ENCODE measurements around the gene VTI1B.
"Not testable (repeated sequence)": the region's sequence is repeated elsewhere in the genome, so short reads cannot be mapped to it uniquely, and the experiment has no call there.

The VTI1B gene

DNA sequence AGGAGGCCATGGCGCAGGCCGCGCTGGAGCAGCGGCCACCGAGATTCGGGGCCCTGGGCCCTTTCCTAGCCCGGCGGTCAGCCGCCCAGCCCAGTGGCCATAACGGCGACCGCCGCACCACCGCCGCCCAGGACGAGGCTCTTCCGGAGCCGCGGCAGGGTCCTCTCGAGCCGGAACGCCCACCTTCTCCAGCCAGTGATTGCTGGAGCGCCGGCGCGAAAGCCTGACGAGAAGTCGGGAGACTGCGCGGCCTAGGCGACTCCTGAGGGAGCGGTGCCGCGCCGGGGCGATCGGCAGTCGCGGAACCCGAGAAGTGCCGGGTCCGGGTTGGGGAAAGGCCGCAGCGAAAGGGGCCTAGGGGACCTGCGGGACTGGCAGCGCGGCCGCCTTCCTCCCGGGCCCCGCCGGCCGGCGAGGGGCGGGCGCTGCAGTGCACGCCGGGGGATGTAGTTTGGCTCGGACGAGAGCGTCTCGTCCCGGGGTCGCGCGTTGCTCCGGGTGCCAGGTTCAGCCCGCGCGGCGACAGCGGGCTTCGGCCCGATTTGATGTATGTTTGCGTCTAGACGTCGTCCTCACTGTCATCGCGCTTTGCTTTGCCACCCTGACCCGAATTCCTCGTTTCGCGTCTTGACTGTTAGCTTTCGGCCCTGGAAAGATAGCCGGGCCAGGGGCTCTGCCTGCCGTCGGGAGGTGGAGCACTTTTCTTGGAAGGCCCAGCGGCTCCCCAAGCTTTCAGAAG lies at the start of gene VTI1B:
Gene VTI1B, minus strand, starts transcription at position 153 of the 739 bp plus-strand sequence. Its CDS starts 143 bp downstream, at position 10.
- peak; percentile 55 to 73 (median 67) for DNase-seq (ENCODE audit: low read depth in 3 of 3)

DNA sequence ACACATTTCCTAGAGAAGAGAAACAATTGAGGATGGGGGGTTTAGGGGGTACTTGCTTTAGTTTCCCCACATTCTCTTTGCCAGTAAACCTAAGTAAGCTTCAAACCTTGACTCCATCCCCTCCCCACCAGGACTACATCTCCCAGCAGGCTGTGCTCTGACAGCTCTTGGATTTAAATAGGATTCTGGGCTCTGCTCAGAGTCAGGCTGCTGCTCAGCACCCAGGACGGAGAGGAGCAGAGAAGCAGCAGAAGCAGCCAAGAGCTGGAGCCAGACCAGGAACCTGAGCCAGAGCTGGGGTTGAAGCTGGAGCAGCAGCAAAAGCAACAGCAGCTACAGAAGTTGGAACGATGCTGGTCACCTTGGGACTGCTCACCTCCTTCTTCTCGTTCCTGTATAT lies 47.9 kb upstream of the VTI1B start:
- DNase-seq (ENCODE audit: low read depth in 3 of 3), result no peak

GRCh38 chr14:67721875-67722274 lies 47.4 kb upstream of the VTI1B start:
- DNase-seq (ENCODE audit: low read depth in 3 of 3), result no peak

- no peak for DNase-seq (ENCODE audit: low read depth in 3 of 3)
Measured at GRCh38 chr14:67719866-67720265, 45.4 kb upstream of the VTI1B start.

GRCh38 chr14:67719385-67719784 lies 45.0 kb upstream of the VTI1B start:
- DNase-seq (ENCODE audit: low read depth in 3 of 3), result not testable (repeated sequence)

DNA sequence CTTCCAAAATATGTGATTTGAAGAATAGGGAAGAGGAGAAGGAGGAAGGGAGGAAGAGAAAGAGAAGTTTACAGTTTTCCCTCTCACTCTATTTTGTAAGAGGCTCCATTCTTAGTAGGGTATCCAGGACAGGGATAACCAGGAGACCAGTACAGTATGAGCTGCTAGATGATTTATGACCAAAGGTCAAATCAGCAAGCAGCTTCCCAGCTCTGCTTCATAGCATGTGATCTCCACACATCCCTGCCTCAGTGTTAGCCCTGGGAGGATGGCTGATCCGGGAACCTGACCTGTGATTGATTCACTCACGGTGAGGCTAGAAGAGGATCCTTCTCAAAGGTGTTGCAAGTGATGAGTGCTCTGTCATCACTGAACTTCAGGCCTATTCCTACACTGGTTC lies 43.8 kb upstream of the VTI1B start:
- no peak for DNase-seq (ENCODE audit: low read depth in 3 of 3)

DNA sequence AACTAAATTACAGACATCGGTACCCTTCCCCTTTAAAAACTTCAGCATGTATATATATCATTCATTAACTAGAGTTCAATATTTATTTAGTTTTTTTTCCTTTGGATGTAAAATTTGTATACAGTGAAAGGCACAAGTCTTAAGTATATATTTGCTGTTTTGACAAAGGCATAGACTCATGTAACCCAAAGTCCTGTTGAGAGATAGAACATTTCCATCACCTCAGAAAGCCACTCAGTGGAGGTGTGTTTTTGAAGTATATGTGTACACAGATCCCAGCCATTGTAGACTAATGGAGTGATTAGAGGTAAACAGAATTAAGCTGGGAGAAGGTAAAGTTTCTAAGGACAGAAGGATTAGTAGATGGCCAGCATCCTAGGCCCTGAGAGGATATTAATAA lies 42.6 kb upstream of the VTI1B start:
- DNase-seq (ENCODE audit: low read depth in 3 of 3), result no peak

- no peak for DNase-seq (ENCODE audit: low read depth in 3 of 3)
Measured at GRCh38 chr14:67710209-67710608, 35.8 kb upstream of the VTI1B start.

DNA sequence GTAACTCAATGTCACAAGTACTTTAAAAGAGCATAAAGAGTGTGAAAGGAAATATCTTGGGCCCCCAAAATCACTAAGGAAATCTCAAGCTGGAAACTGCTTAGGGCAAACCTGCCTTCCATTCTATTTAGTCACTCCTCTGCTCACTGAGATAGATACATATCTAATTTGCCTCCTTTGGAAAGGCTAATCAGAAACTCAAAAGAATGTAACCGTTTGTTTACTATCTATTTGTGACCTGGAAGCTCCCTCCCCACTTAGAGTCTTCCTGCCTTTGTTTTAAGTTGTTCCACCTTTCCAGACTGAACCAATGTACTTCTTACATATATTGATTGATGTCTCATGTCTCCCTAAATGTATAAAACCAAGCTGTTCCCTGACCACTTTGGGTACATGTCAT lies 35.4 kb upstream of the VTI1B start:
- not testable (repeated sequence) for DNase-seq (ENCODE audit: low read depth in 3 of 3)

DNA sequence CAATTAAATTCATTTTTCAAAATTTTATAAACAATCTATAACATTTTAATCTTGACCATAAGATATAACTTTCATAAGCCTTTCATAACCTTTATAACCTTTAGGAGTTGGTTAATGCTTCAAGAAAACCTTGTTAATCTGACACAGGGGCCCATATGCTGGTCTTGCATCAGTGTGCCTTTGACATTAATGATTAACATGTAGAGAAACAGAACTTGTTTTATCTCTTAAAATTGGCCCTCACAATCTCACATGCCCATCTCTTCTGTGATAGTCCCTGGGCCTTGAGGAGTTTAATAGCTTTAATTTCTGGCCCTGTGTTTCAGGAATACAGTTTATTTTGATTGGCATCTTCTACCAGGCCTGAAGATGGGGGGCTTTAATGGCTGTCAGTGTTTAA lies 34.9 kb upstream of the VTI1B start:
- DNase-seq (ENCODE audit: low read depth in 3 of 3), result not testable (repeated sequence)

- DNase-seq (ENCODE audit: low read depth in 3 of 3), result no peak
Measured at GRCh38 chr14:67705211-67705610, 30.8 kb upstream of the VTI1B start.

GRCh38 chr14:67704484-67705089 lies 30.2 kb upstream of the VTI1B start:
- peak in 1 of 3 experiments; percentile 13 for DNase-seq (ENCODE audit: low read depth in 3 of 3)

- no peak for DNase-seq (ENCODE audit: low read depth in 3 of 3)
Measured at GRCh38 chr14:67703997-67704396, 29.6 kb upstream of the VTI1B start.

- DNase-seq (ENCODE audit: low read depth in 3 of 3), result not testable (repeated sequence)
Measured at GRCh38 chr14:67701492-67701891, 27.1 kb upstream of the VTI1B start, which contains the start of gene RDH12. Gene RDH12 (plus strand): TSS chr14:67701886. CDS start chr14:67722643, 20,757 bp downstream.

DNA sequence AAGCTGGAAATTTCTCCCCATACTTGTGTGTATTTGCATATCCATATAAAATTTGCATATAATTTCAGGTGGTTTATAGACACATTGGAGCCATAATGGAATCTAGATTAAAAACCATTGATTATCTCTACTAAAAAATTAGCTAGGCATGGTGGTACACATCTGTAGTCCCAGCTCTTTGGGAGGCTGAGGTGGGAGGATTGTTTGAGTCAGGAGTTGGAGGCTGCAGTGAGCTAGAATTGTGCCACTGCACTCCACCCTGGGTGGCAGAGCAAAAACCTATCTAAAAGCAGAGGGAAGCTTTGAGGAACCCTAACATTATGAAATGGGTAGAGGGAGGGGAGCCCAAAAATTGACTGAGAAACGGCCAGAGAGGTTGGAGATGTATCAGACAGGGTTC lies 23.7 kb upstream of the VTI1B start:
- DNase-seq (ENCODE audit: low read depth in 3 of 3), result no peak

DNA sequence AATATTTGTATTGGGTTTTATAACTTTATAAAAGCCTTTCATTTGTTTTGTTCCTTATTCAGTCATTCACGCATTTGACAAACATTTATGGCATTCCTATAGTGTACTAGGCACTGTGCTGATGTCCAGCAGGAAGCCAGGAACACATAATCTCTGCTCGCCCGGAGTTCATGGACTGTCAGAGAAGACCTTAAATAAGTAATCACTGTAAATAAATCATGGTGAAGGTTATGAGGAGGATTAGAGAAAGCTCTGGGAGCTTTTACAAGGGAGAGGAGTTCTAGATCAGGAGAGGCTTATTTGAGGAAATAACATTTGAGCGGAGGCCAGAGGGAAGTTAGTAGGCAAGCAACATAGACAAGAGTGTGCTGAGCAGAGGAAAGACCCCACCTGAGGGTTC lies 22.6 kb upstream of the VTI1B start:
- no peak for DNase-seq (ENCODE audit: low read depth in 3 of 3)

DNA sequence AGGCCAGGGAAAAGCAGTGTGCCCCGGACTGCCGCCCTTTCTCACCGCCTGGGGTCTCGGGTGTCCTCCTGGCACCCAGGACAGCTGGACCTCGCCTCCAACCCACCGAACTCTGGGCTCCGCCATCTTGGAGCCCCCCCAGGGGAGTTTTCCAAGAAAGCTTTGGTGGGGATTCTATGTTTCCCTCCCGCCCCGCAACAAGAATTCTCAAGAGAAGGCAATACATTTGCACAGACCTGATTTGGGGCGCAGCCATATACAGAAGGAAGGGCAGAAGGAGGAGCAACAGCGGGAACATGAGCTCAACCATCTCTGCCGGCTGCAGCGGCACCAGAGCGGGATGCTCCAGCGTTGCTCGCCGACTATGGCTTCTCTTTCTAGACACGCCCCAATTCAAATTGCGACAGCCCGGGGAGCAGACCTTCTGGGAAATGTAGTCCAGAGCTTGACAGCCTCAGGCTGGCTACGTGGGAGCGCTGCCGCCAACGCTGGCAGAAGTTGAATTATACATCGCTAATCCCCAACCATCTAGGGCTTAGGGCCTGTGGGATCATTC lies 21.0 kb upstream of the VTI1B start, which contains the start of gene RDH11:
Gene RDH11, minus strand, starts transcription at position 371 of the 556 bp plus-strand sequence. Its CDS starts 61 bp downstream, at position 310.
- DNase-seq (ENCODE audit: low read depth in 3 of 3), result peak; percentile 53 to 73 (median 69)

DNA sequence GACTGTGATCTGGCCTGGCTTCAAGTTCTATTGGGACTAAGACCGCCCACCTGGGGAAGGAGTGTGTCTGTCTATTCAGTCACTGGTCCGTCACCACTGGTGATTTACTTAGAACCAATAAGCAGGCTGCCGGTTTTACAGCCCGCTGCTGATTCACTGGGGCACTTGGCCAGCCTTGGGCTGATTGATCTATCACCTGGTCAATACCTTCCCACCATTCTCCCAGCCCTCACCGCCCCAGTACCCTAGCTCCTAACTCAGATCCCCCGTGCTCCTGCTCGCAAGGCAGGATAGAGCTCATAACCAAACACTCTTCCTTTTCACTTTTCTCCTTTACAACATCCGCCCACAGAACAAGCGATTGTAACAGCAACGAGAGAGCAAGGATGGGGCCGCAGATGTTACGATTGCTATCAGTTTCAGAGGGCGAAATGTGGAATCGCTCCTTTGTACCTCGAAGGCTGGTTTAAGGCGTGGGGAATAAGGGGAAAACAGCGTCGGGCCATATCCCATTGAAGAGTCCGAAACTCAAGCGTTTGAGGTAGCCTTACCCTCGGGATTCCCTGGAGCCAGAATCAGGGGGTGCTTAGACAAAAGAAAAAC lies 20.5 kb upstream of the VTI1B start:
- DNase-seq (ENCODE audit: low read depth in 3 of 3), result peak; percentile 30 to 54 (median 40)

- no peak for DNase-seq (ENCODE audit: low read depth in 3 of 3)
Measured at GRCh38 chr14:67690011-67690410, 15.6 kb upstream of the VTI1B start.

DNA sequence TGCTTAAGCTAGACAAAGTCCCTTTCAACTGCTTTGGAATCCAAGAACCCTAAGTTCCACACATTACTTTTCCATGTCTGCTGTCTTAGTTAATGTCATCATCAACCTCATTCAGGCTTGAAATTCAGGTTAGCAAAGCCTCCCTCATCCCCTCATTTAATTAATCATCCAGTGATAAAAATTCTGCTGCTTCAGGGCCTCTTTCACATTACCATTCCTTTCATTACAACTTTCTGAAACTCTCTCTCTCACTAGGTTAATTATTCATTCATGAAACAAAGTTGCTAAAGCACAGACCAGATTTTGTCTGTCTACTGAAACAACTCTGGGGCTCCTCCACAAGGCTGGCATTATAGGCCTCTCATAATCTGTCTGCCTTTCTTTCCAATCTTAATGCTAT lies 9.4 kb upstream of the VTI1B start:
- no peak for DNase-seq (ENCODE audit: low read depth in 3 of 3)

GRCh38 chr14:67680941-67681340 lies 6.5 kb upstream of the VTI1B start:
- DNase-seq (ENCODE audit: low read depth in 3 of 3), result no peak

DNA sequence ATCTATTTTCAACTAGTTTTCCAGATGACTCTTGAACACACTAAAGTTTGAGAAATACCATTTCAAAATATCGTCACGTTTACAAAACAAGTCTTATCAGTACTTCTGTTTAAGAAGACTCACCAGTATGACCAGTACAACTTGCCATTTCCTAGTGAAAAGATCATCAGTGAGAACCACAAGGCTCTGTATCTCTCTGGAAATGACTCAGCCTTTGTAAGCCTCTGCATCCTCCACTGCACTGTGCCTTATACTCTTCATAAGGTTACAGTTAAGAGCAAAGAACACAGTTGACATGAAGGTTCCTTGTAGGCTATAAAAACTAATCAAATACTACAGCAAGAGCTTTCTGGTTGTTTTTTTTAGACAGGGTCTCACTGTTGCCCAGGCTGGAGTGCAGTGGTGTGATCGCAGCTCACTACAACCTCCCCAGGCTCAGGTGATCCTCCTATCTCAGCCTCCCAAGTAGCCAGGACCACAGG lies 5.7 kb upstream of the VTI1B start:
- DNase-seq (ENCODE audit: low read depth in 3 of 3), result no peak

Data from stimulated activated CD4-positive, alpha-beta T cell treated with anti-CD3 and anti-CD28 coated beads, TNF-alpha, amount 100 ng/mL, for 4 hours (primary cell).